ENCODE data around the gene LIPC.

- TF ChIP-seq, protein P1, sequence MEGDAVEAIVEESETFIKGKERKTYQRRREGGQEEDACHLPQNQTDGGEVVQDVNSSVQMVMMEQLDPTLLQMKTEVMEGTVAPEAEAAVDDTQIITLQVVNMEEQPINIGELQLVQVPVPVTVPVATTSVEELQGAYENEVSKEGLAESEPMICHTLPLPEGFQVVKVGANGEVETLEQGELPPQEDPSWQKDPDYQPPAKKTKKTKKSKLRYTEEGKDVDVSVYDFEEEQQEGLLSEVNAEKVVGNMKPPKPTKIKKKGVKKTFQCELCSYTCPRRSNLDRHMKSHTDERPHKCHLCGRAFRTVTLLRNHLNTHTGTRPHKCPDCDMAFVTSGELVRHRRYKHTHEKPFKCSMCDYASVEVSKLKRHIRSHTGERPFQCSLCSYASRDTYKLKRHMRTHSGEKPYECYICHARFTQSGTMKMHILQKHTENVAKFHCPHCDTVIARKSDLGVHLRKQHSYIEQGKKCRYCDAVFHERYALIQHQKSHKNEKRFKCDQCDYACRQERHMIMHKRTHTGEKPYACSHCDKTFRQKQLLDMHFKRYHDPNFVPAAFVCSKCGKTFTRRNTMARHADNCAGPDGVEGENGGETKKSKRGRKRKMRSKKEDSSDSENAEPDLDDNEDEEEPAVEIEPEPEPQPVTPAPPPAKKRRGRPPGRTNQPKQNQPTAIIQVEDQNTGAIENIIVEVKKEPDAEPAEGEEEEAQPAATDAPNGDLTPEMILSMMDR (IDR thresholded peaks at IDR 0.05), result no peak
- no peak for TF ChIP-seq POLR2A (IDR thresholded peaks at IDR 0.05)
Measured at GRCh38 chr15:58459045-58459444, 27.3 kb downstream of the LIPC start.

Measured in testis (tissue), 2 donors.